HG03060 (cell line): ENCODE results near the gene RWDD2A.

Experiments
- ATAC-seq: cut with Tn5 transposase; IDR thresholded peaks from one replicate; pipeline ENCODE4 v1.9.1; 2021; ENCODE audit warnings: low read depth, moderate number of reproducible peaks; ENCODE audit not compliant: unreplicated experiment

RWDD2A gene

GRCh38 chr6:83198486-83199172, 5.5 kb downstream of the RWDD2A start:
- ATAC-seq: no peak

GRCh38 chr6:83199173-83199862, 6.2 kb downstream of the RWDD2A start:
- ATAC-seq: no peak

- ATAC-seq: no peak
These were observed 6.7 kb downstream of the RWDD2A start for GRCh38 chr6:83199863-83200225.

GRCh38 chr6:83202031-83202430, 8.9 kb downstream of the RWDD2A start:
- ATAC-seq: no peak

GRCh38 chr6:83215131-83216047, 22.2 kb downstream of the RWDD2A start:
- peak; percentile 97 for ATAC-seq

- no peak for ATAC-seq
These were observed 23.6 kb downstream of the RWDD2A start for GRCh38 chr6:83216806-83217205.

- no peak for ATAC-seq
These were observed 25.5 kb downstream of the RWDD2A start for GRCh38 chr6:83218646-83219045.

GRCh38 chr6:83220121-83220520, 27.0 kb downstream of the RWDD2A start:
- no peak for ATAC-seq

GRCh38 chr6:83221276-83221675, 28.1 kb downstream of the RWDD2A start:
- no peak for ATAC-seq

- no peak for ATAC-seq
These were observed 28.8 kb downstream of the RWDD2A start for GRCh38 chr6:83221889-83222479.

GRCh38 chr6:83226517-83226916, 33.4 kb downstream of the RWDD2A start:
- ATAC-seq: no peak

- no peak for ATAC-seq
These were observed 38.0 kb downstream of the RWDD2A start for GRCh38 chr6:83231146-83231545.

GRCh38 chr6:83247471-83247870, 54.3 kb downstream of the RWDD2A start:
- no peak for ATAC-seq
